SJSA1 (cell line): ENCODE measurements around the gene ZNF410. TPM values are rescaled to one million over a fixed set of nuclear protein-coding genes. Genes with fewer than 3 reads are reported as not detected.
"Not testable (repeated sequence)": the region's sequence is repeated elsewhere in the genome, so short reads cannot be mapped to it uniquely, and the experiment has no call there.

Experiments
- DNase-seq, 2 experiments: peaks; one replicate each; pipeline ENCODE4 v3.0.0-alpha.2; 2015 to 2020; ENCODE audit warnings: low spot score in 2 of 2, low read depth in 1 of 2
- H3K27ac ChIP-seq: fragments of 250-450 bp; sonication (Bioruptor Pico); 2 replicates; pipeline ENCODE4 v1.5.1; 2020; ENCODE audit warnings: mild to moderate bottlenecking, moderate library complexity
- H3K27me3 ChIP-seq: fragments of 250-450 bp; sonication (Bioruptor Pico); replicated peaks from 2 replicates; pipeline ENCODE4 v1.5.1; 2020; ENCODE audit warnings: mild to moderate bottlenecking, moderate library complexity
- H3K36me3 ChIP-seq: fragments of 250-450 bp; sonication (Bioruptor Pico); 2 replicates; pipeline ENCODE4 v1.5.1; 2020; ENCODE audit warnings: mild to moderate bottlenecking
- H3K4me1 ChIP-seq: fragments of 250-450 bp; sonication (Bioruptor Pico); replicated peaks from 2 replicates; pipeline ENCODE4 v1.6.1; 2021; ENCODE audit warnings: mild to moderate bottlenecking
- H3K4me3 ChIP-seq: fragments of 250-450 bp; sonication (Bioruptor Pico); 2 replicates; pipeline ENCODE4 v1.5.1; 2020; ENCODE audit warnings: mild to moderate bottlenecking
- H3K9me3 ChIP-seq: fragments of 250-450 bp; sonication (Bioruptor Pico); replicated peaks from 2 replicates; pipeline ENCODE4 v1.5.1; 2020; ENCODE audit warnings: mild to moderate bottlenecking
- total RNA-seq: library from RNA; depleted of rRNA; stranded (reverse); fragments of >200 nt; shearing (Covaris generic); gene quantifications from 2 replicates; pipeline ENCODE4 v1.2.3, GENCODE V29; 2014; rRNA removed

Gene ZNF410, protein sequence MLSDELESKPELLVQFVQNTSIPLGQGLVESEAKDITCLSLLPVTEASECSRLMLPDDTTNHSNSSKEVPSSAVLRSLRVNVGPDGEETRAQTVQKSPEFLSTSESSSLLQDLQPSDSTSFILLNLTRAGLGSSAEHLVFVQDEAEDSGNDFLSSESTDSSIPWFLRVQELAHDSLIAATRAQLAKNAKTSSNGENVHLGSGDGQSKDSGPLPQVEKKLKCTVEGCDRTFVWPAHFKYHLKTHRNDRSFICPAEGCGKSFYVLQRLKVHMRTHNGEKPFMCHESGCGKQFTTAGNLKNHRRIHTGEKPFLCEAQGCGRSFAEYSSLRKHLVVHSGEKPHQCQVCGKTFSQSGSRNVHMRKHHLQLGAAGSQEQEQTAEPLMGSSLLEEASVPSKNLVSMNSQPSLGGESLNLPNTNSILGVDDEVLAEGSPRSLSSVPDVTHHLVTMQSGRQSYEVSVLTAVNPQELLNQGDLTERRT
- total RNA-seq = 49.2 and 63.1 TPM in 2 replicates

DNA sequence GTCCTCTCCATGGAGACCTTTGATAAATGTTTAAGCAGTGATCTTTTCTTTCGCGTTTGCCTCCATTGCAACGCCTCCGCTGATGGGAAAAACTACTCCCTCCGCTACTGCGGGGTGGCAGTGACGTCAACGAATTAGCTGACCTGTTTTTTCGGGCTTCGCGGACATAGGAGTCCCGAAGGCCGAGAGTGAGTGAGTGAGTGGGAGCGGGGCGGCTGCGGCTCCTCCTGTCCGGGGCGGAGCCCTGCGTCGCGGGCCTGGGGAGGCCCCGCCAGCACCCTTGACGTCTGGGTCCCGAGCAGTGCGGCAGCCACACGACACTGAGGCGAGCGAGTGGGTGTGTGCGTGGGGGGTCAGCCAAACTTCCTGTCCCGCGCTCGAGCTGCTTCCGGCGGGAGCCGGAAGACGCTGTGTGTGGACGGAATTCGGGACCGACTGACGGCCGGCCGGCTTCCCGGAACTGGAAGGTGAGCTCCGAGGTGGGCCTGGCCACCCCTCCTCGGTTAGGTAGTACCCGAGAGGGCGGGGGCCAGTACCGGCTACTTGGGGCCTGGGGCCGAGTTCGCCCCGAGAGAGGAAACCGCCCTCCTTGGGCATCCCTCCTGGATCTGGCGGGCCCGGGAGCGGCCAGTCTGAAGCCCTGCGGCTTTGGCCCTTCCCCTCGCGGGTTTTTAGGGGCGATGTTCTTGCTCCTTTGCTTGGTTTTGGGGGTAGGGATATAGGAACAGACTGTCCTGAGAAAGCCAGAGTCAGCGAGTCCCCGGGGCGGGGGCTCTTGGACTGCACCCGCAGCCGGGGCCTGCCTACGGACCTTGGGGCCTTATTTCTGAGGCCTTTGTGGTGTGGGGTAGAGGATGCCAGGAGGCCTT lies at the start of gene ZNF410:
Gene ZNF410, plus strand, starts transcription at position 411 of the 869 bp plus-strand sequence. CDS start 5,317 bp downstream, outside the sequence.
- H3K4me3 ChIP-seq = peak within 1 kb of the TSS; percentile 79
- no peaks in the 10 kb centered on the region for H3K9me3 ChIP-seq
- peaks cover 19% of the 10 kb centered on the region for H3K4me1 ChIP-seq
- no peaks in the 10 kb centered on the region for H3K27me3 ChIP-seq
- peak within 1 kb of the TSS; percentile 79 for H3K27ac ChIP-seq
- H3K36me3 ChIP-seq = peaks cover 24% of the 10 kb centered on the region
- peak; percentile 92 to 95 for DNase-seq

DNA sequence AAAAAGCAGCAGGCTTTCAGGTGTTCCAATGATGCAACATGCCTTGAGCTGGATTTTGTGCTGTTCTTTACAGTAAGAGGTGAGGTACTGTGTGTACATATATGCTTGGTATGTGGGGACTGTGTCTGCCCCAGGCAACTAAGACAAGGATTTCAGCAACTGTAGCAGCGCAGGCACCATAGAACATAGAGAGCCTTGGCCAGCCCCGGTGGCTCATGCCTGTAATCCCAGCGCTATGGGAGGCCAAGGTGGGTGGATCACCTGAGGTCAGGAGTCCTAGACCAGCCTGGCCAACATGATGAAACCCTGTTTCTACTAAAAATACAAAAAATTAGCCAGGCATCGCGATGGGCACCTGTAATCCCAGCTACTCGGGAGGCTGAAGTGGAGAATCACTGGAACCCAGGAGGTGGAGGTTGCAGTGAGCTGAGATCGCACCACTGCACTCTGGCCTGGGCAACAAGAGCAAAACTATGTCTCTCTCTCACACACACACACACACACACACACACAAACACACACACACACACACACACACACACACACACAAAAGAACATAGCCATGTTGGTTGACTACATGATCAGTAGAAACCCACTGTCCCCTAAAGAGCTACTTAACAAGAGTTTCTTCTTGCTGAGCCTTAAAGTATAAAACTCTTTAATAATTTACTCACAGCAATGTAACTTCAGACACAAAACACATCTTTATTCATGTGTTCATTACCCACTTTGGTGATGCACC lies 48.2 kb upstream of the ZNF410 start:
- H3K27me3 ChIP-seq, DNase-seq, H3K27ac ChIP-seq, H3K9me3 ChIP-seq, H3K36me3 ChIP-seq, H3K4me1 ChIP-seq, H3K4me3 ChIP-seq: not testable (repeated sequence)

DNA sequence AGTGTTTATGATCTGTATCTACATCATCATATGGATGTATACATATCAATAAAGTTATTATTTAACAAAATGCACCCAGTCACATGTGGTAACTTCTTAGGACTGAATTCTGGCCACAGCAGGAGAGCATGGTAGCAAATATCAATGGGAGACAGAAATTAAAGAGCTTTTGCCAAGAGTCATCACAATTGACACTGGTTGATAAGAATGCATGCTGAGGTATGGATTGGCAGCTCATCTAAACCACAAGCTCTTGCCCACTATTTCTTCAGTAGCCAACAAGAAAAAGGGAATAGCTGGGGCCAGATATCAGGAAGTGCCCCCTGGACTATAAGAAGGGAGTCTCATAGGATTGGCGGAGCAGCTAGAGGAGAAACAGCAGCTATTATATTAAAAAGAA lies 44.5 kb upstream of the ZNF410 start:
- H3K4me3 ChIP-seq = no peak overlapping the region
- no peaks in the 10 kb centered on the region for H3K4me1 ChIP-seq
- no peak overlapping the region for H3K27ac ChIP-seq
- no peaks in the 10 kb centered on the region for H3K9me3 ChIP-seq
- no peak for DNase-seq
- no peaks in the 10 kb centered on the region for H3K27me3 ChIP-seq
- H3K36me3 ChIP-seq = no peaks in the 10 kb centered on the region

DNA sequence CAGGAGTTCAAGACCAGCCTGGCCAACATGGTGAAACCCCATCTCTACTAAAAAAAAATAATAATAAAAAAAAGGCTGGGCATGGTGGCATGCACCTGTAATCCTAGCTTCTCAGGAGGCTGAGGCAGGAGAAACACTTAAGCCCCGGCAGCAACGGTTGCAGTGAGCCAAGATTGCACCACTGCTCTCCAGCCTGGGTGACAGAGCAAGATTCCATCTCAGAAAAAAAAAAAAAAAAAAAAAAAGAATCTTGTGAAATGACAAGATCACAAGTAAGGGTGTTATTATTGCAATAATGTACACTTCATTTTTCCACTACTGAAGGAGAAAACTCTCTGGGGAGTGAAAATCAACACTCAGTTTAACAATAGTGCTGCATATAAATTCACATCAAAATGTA lies 43.8 kb upstream of the ZNF410 start:
- Histone ChIP-seq H3K27ac (no peak overlapping the region), H3K9me3 (no peaks in the 10 kb centered on the region), H3K4me1 (no peaks in the 10 kb centered on the region), H3K27me3 (no peaks in the 10 kb centered on the region), H3K36me3 (no peaks in the 10 kb centered on the region), H3K4me3 (no peak overlapping the region)
- no peak for DNase-seq

DNA sequence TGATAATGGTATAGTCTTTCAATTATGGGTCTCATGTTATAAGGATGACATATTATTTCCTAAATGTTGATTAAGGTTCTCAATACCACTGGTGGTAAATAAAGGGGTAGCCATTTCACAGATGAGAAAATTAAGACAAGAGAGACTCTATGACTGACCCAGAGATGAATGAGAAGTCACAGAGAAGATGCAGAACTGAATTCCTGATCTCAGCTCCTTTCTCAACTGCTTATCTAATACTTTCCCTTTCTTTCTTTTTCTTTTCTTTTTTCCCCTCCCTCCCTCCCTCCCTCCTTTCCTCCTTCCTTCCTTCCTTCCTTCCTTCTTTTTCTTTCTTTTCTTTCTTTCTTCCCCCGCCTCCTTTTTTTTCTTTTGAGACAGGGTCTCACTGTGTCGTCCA lies 43.4 kb upstream of the ZNF410 start:
- no peak for DNase-seq
- no peak overlapping the region for H3K4me3 ChIP-seq
- no peaks in the 10 kb centered on the region for H3K36me3 ChIP-seq
- no peaks in the 10 kb centered on the region for H3K27me3 ChIP-seq
- H3K27ac ChIP-seq = no peak overlapping the region
- H3K9me3 ChIP-seq = no peaks in the 10 kb centered on the region
- H3K4me1 ChIP-seq = no peaks in the 10 kb centered on the region

DNA sequence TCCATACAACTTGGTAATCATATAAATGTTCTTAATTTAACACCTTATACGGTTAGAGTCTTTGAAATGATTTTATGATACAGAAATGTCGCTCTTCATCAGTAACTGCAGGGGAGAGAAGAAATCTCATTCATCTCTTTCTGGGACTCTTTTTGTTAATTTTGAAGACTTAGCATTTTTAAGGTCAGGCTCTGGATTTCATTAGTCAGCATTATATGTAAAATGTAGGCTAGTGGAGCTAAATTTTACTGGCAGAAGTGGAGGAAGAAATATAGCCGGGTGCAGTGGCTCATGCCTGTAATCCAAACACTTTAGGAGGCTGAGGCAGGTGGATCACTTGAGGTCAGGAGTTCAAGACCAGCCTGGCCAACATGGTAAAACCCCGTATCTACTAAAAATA lies 39.7 kb upstream of the ZNF410 start:
- no peak for DNase-seq
- Histone ChIP-seq H3K36me3 (no peaks in the 10 kb centered on the region), H3K27me3 (no peaks in the 10 kb centered on the region), H3K4me1 (peaks cover 7% of the 10 kb centered on the region), H3K9me3 (no peaks in the 10 kb centered on the region), H3K27ac (no peak overlapping the region), H3K4me3 (no peak overlapping the region)

DNA sequence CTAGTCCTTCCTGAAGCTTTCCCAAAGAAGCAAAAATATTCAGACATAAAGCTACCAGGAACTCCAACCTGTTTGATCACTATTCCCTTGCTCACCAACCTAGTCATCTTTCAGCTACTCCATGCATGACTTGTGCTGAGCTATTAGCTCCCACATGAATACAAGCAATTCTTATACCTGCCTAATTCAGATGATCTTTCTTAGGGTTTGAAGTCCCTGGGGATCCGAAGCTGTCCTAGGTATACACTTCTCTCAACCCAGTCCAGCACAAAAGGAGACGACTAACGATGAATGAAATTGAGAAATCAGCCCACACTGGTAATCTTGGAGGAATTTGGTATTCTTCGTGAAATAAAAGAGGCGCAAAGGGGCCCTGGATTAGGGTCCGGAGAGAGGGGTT lies 35.7 kb upstream of the ZNF410 start:
- Histone ChIP-seq H3K4me1 (peaks cover 14% of the 10 kb centered on the region), H3K27ac (peak overlapping the region; percentile 44), H3K9me3 (no peaks in the 10 kb centered on the region), H3K4me3 (peak overlapping the region; percentile 46), H3K36me3 (no peaks in the 10 kb centered on the region), H3K27me3 (no peaks in the 10 kb centered on the region)
- DNase-seq = no peak

DNA sequence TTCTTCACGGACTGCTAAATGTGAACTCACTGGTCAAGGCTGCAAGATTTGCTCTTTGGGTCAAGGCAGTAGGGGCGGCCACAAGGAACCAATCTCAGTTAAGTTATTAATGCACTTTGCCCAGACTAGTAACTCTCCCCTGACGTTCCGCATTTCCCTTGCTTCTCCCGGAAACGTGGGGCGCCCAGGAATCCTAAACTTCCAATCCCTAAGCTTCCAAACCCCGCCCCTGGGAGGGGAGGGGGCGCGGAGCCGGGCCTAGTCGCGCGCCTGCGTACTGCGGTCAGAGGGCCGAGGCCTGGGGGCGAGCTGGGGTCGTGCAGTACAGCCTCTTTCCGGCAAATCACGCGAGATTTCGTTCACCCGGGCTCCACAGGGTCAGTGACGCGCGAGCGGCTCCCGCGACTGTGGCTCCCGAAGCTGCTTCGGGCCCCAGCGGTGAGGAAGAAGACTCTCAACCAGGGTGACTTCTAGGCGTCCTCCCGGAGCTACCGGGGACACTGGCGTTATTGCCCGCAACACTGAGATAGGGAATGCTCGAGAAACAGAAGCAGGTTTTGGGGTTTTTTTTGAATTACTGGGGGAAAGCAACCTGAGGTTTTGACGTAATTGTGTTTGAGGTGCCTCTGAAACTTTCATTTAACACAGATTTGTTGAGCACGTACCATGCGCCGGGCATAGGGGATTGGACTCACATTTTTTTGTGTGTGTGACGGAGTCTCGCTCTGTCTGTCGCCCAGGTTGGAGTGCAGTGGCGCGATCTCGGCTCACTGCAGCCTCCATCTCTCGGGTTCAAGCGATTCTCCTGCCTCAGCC lies 34.9 kb upstream of the ZNF410 start, which contains the start of gene PTGR2:
Gene PTGR2, plus strand, starts transcription at position 265 of the 816 bp plus-strand sequence. CDS start 7,032 bp downstream, outside the sequence.
- Histone ChIP-seq H3K9me3 (no peaks in the 10 kb centered on the region), H3K4me1 (peaks cover 14% of the 10 kb centered on the region), H3K4me3 (peak within 1 kb of the TSS; percentile 46), H3K27me3 (no peaks in the 10 kb centered on the region), H3K36me3 (peaks cover 3% of the 10 kb centered on the region; the same call in 1 of the 2 replicates), H3K27ac (peak within 1 kb of the TSS; percentile 68)
- DNase-seq = peak; percentile 96 to 98

DNA sequence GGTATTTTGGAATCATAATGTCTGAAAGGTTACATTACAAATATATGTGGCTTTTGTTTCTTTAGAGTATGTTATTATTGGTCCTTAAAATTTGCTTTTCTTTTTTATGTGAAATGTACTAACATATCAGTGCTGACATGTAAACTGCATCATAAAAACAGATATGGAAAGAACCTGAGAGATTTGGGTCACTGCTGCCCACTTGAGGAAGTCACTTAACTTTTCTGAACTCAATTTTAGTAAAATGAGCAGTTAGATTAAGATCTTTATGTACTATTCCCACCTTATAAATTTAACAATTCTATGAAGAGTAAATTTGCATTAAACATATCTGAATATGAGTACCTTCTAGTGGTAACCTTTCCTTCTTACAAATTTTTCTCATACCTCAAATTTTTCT lies 27.5 kb upstream of the ZNF410 start:
- Histone ChIP-seq H3K4me3 (no peak overlapping the region), H3K36me3 (peaks cover 3% of the 10 kb centered on the region), H3K27ac (no peak overlapping the region), H3K9me3 (no peaks in the 10 kb centered on the region), H3K27me3 (no peaks in the 10 kb centered on the region), H3K4me1 (no peaks in the 10 kb centered on the region)
- DNase-seq = no peak

DNA sequence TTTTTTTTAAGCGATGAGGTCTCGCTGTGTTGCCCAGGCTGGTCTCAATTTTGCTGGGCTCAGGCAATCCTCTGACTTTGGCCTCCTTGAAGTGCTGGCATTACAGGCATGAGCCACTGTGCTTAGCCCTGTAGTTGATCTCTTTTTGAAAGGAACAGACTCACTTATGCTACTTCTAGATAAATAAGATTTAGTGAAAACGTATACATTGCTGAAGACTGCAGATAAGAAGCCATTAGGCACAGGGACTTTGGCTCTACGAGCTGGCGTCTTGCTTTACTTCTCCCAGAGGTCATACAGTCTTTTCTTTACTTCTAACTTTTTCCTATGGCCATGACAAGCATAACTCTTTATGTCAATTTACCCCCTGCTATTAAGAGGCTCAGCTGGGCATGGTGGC lies 25.6 kb upstream of the ZNF410 start:
- H3K4me1 ChIP-seq = no peaks in the 10 kb centered on the region
- H3K27ac ChIP-seq = no peak overlapping the region
- no peak for DNase-seq
- H3K36me3 ChIP-seq = peaks cover 3% of the 10 kb centered on the region
- no peaks in the 10 kb centered on the region for H3K9me3 ChIP-seq
- no peaks in the 10 kb centered on the region for H3K27me3 ChIP-seq
- no peak overlapping the region for H3K4me3 ChIP-seq

DNA sequence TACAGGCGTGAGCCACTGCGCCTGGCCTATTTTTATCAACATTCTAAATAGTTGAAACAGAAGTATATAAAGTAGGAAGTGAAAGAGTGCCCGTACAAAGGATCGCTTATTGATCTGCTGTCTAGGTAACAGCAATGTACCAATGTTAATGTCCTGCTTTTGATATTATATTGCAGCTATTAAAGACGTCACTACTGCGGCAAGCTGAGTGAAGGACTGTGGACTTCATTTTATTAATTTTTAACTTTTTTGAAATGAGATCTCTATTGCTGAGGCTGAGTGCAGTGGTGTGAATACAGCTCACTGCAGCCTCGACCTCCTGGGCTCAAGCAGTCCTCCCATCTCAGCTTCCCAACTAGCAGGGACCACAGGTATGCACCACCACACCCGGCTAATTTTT lies 24.2 kb upstream of the ZNF410 start:
- Histone ChIP-seq H3K27ac (no peak overlapping the region), H3K27me3 (no peaks in the 10 kb centered on the region), H3K36me3 (no peaks in the 10 kb centered on the region; the same call in 1 of the 2 replicates), H3K4me3 (no peak overlapping the region), H3K9me3 (no peaks in the 10 kb centered on the region), H3K4me1 (no peaks in the 10 kb centered on the region)
- DNase-seq = no peak

DNA sequence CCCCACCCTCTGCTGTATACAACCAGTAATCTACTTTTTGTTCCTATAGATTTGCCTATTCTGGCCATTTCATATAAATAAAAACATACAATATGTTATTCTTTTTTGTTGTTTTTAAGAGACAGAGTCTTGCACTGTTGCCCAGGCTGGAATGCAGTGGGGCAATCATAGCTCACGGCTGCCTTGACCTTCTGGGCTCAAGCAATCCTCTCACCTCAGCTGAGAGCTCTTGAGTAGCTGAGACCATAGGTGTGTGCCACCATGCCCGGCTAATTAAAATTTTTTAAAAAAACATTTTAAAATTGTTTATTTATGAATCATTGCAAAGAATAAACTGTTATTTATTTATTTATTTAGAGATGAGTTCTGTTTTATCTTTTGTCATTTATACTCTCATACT lies 23.4 kb upstream of the ZNF410 start:
- no peak overlapping the region for H3K4me3 ChIP-seq
- H3K36me3 ChIP-seq = no peaks in the 10 kb centered on the region; the same call in 1 of the 2 replicates
- H3K27ac ChIP-seq = no peak overlapping the region
- no peak for DNase-seq
- no peaks in the 10 kb centered on the region for H3K4me1 ChIP-seq
- no peaks in the 10 kb centered on the region for H3K27me3 ChIP-seq
- no peaks in the 10 kb centered on the region for H3K9me3 ChIP-seq
